ENCODE results near the gene UNC13B. TPM values are rescaled to one million over a fixed set of nuclear protein-coding genes. Genes with fewer than 3 reads are reported as not detected.

UNC13B gene
- total RNA-seq, 1 experiment from 2014 or later = 48.2 TPM

DNA sequence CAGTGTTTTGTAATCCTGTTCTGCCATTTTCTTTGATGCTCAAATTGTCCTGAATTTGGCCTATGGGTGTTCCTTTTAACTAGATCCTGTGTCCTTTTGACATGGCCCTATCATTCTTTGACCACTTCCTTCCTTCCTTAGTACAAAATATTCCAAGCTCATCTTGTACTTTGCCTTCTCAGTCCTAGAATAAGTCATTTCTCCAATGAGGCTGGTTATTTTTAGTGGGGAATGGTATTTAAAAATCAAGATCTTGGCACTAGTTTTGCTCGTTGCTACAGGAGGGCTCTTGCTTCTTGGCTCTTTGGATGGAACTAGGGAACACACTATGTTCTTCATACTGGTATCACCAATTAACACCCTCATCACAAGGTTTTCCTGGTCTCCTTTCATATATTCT is 108.1 kb downstream of the UNC13B start:
- no peak for DNase-seq
- Histone ChIP-seq H3T11ph (ENCODE audit: low read length) (no peak overlapping the region), H3K23me2 (ENCODE audit: insufficient read length, low read depth, low read length, poor library complexity, severe bottlenecking) (no peaks in the 10 kb centered on the region), H3K27me3 (ENCODE audit: insufficient read depth, low read length) (no peaks in the 10 kb centered on the region), H2AFZ (ENCODE audit: low read length) (no peak overlapping the region), H4K91ac (ENCODE audit: insufficient read length, low read depth, low read length) (no peak overlapping the region), H2AK5ac (ENCODE audit: insufficient read length, low read length) (no peak overlapping the region), H4K8ac (replicated peaks; ENCODE audit: insufficient read length, low read depth, low read length) (no peak overlapping the region), H3K79me2 (ENCODE audit: insufficient read depth, low read length) (no peaks in the 10 kb centered on the region), H2BK20ac (ENCODE audit: low read depth, low read length, poor library complexity, severe bottlenecking) (no peak overlapping the region), H3K18ac (ENCODE audit: insufficient read length, low read depth, low read length) (no peak overlapping the region), H3K14ac (ENCODE audit: insufficient read depth, low read length) (no peak overlapping the region), H3K4me1 (ENCODE audit: insufficient read depth, low read length) (0 out of 2 replicates have a peak, but pooled peaks cover 3% of the 10 kb centered on the region), H3K56ac (ENCODE audit: insufficient read length, low read depth, low read length) (no peak overlapping the region), H3K79me1 (ENCODE audit: insufficient read depth, low read depth, low read length, poor library complexity, severe bottlenecking) (no peaks in the 10 kb centered on the region), H3K4ac (ENCODE audit: low read depth, low read length) (no peak overlapping the region), H3K23ac (ENCODE audit: insufficient read length, low read depth, low read length) (no peak overlapping the region), H4K5ac (ENCODE audit: insufficient read length, low read depth, low read length) (no peak overlapping the region), H3K27ac (ENCODE audit: insufficient read length, low read depth, low read length) (no peak overlapping the region), H2BK15ac (ENCODE audit: low read depth, low read length) (no peak overlapping the region), H2BK12ac (ENCODE audit: insufficient read length, low read depth, low read length) (no peak overlapping the region), H2BK120ac (ENCODE audit: low read depth, low read length, poor library complexity, severe bottlenecking) (no peak overlapping the region), H3K9me3 (ENCODE audit: control insufficient read depth, low read depth, low read length) (no peaks in the 10 kb centered on the region), H3K9ac (ENCODE audit: extremely low read depth, insufficient read length, low read length) (no peak overlapping the region), H2BK5ac (ENCODE audit: insufficient read length, low read length) (no peak overlapping the region), H3K4me2 (ENCODE audit: insufficient read depth, insufficient read length, low read length) (no peak overlapping the region), H4K20me1 (ENCODE audit: control insufficient read depth, insufficient read depth, insufficient read length) (no peaks in the 10 kb centered on the region)
- Mint-ChIP-seq H3K9me3 (no peaks in the 10 kb centered on the region), H3K27me3 (ENCODE audit: low read depth) (no peaks in the 10 kb centered on the region; the same call in 1 of the 2 replicates), H3K4me3 (no peak overlapping the region), H3K27ac (no peak overlapping the region; a peak in 2 of 7 replicates), H3K4me1 (peaks cover 18 to 19% of the 10 kb centered on the region in 2 experiments), H3K36me3 (ENCODE audit: insufficient read depth in 1 of 3, low read depth in 3 of 3) (no peaks in the 10 kb centered on the region)
- TF ChIP-seq CTCF (conservative IDR thresholded peaks at IDR 0.05) = no peak
- WGBS (ENCODE audit: extremely low coverage, insufficient read length, low lambda C conversion rate) = no CpG with 5 or more reads among the region's 1 CpG
